Measurements from ENCODE around the gene RPS6KB1.
"Not testable (repeated sequence)": the region's sequence is repeated elsewhere in the genome, so short reads cannot be mapped to it uniquely, and the experiment has no call there.

RPS6KB1 gene

GRCh38 chr17:59892924-59893675, at the start of gene RPS6KB1, which contains the start of gene TUBD1:
TSS of gene RPS6KB1 (plus strand) at chr17:59893121. CDS start at chr17:59893185, 64 bp downstream.
TSS of gene TUBD1 (minus strand) at chr17:59892943. CDS start at chr17:59891002, 1,941 bp downstream.
- DNase-seq = peak; percentile 99

GRCh38 chr17:59844884-59845594, 47.9 kb upstream of the RPS6KB1 start:
- DNase-seq = peak; percentile 16

- DNase-seq = peak; percentile 88
These were observed 47.1 kb upstream of the RPS6KB1 start for GRCh38 chr17:59845595-59846393.

DNA sequence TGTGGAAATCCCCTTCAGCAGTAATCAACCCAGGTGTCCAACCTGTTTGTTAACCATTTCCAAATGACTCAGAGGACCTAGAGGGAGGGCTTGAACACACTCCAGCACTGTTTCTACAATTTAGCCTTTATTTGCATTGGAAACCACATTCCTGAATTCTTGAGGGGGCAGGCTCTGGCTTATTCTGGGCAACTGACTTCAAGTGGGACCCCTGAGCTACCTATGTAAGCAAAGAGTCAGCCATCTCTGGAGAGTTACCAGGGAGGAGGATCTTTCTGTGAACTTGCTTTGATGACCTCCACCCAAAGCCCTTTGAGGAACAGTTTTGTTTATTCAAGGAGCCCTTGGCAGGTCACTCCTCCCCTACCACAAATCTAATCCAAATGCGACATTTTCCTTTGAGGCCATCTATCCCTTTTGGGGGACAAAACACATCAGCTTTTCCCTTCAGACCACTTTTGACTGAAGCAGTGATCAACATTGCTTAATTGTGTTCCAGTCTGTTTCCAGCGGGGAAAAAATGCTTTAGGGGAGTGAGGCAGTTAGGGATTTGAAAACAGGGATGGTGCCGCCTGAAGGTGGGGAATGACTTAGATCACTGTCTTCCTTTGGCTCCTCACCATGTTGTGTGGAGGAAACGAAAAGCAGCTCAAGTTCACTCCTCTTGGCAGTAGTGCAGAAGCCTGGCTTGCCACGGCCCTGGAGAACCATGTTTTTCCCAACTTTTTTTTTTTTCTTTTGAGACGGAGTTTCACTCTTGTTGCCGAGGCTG, 46.3 kb upstream of the RPS6KB1 start:
- DNase-seq = no peak

GRCh38 chr17:59848385-59848668, 44.6 kb upstream of the RPS6KB1 start:
- DNase-seq = no peak

DNA sequence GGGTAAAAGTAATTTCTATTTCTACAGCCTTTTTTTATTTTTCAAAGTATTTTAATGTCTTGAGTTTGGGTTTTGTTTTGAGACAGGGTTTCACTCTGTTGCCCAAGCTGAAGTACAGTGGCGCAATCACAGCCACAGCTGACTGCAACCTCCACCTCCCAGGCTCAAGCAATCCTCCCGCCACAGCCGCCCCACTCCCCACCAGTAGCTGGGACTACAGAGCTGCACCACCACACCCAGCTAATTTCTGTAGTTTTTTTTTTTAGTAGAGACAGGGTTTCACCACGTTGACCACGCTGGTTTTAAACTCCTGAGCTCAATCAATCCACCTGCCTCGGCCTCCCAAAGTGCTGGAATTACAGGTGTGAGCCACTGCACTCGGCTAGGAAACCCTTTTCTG, 44.1 kb upstream of the RPS6KB1 start:
- no peak for DNase-seq

DNA sequence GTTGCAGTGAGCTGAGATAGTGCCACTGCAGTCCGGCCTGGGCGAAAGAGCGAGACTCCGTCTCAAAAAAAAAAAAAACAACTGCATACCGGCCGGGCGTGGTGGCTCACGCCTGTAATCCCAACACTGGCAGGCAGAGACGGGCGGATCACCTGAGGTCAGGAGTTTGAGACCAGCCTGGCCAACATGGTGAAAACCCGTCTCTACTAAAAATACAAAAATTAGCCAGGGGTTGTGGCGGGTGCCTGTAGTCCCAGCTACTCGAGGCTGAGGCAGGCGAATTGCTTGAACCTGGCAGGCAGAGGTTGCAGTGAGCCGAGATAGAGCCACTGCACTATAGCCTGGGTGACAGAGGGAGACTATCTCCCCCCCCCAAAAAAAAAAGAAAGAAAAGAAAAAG, 42.6 kb upstream of the RPS6KB1 start:
- not testable (repeated sequence) for DNase-seq

DNA sequence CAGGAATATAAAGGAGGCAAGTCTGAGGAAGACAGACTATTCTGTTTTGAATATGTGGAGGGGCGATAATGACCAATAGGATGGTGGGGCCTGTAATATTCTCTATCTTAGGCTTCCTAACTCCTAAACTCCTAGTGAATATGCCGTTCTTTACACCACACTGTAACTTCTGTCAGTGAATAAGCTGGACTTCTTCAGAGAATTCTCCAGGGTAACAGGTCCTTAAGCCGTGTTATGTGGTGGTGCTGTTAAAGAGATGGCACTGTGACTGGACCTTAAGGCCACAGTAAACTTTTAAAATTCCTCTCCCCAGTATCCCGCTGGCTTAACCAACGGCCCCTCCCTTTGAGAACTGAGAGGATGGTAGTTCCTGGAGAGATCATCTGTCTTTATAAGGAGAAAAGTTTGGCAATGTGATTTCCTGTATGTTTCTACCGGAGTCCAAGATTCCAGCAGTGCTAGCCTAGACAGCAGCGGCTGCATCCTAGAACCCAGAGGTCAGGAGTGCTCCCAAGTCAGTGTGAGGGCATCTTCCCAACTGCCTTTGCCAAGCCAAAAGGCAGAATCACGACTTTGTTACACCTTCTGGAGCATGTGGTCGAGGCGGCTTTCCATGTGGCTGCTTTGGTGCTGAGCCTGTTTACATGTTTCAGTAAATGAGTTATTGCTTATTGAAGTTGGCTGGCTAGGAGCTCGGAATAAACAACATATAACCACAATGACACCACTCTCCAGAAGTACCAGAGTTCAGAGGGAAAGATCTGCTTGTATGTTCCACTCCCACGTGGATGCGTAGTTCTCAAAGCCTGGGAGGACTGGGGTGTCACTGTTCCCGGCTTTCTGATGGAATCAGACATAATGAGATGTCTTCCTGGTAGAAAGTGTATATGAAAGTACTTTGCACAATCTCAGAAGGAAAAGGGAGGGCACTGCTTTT, 41.2 kb upstream of the RPS6KB1 start:
- no peak for DNase-seq

DNA sequence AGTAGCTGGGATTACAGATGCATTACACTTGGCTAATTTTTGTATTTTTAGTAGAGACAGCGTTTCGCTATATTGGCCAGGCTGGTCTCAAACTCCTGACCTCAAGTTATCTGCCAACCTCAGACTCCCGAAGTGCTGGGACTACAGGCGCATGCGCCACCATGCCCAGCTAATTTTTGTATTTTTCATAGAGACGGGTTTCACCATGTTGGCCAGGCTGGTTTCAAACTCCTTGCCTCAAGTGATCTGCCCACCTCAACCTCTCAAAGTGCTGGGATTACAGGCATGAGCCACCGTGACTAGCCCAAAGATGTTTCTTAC, 40.1 kb upstream of the RPS6KB1 start:
- DNase-seq = not testable (repeated sequence)

GRCh38 chr17:59853168-59853918, 39.6 kb upstream of the RPS6KB1 start:
- peak; percentile 45 for DNase-seq

- not testable (repeated sequence) for DNase-seq
These were observed 38.8 kb upstream of the RPS6KB1 start for GRCh38 chr17:59853919-59854729.

DNA sequence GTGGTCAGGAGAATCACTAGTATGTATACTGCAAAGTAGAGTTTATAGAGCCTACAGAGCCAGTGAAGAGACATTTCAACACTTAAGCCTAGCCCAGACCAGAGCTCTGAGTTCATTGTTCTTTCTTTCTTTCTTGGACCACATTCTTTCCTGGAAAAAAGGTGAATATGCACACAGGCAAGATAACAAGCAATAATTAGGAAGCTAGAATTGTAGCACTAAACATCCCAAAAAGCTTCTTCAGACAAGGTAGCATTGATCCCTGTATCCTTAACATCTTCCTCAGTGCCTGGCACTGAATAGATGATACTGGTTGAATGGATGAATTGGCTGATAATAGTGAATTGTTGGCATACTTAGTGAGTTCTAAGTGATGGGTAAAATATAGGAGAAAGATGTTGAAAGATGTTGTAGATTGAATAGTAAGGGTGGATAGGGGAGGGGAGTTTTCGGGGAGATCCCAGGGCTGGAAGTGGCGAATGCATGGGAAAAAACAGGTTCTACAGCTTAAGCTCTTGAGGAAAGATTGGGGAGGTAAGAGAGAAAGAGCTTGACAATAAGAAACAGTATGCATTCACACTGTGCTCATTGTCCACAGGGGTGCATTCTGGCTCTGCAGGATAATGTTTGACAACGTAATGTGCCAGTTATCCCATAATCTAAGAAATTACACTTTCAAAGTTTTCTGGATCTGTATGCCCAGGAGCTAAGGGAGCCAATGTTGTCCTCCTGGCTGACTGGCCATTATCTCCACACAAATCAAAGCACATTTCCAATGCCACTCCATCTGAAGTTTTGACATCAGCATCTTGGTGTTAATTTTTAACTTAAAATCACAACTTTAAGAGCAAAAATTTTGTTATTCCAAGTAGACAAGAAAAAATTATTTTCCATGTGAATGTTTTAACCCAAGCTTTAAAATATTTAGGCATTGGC, 35.8 kb upstream of the RPS6KB1 start:
- DNase-seq = no peak

DNA sequence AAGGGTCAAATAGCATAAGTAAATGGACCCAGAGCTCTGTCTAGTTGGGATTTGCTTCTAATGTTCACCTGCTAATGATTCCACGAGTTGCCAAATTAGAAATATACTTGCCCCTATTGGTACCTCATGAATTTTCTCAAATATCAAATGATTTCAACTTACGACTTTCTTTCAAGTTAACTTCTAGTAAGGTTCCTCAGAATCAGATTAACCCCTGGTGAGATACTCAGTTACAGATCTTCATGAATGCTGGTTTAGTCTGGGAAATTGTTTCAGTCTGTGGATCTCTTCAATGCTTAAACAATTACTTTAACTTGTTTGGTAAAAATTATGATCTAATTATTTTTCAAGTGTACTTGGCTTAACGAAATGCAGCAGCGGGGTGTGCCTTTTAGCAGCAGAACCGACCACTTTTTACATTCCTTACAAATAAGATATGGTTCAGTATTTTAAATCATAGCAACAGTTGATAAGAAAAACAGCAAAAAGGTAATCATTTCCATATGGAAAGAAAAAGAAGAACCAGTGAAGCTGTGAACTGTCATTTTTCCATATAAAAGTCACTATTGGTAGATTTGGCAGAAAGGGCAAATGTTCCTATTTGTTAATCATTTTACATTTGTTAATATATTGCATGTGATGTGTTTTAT, 34.6 kb upstream of the RPS6KB1 start:
- DNase-seq = no peak

GRCh38 chr17:59858932-59859331, 34.0 kb upstream of the RPS6KB1 start:
- DNase-seq = no peak

DNA sequence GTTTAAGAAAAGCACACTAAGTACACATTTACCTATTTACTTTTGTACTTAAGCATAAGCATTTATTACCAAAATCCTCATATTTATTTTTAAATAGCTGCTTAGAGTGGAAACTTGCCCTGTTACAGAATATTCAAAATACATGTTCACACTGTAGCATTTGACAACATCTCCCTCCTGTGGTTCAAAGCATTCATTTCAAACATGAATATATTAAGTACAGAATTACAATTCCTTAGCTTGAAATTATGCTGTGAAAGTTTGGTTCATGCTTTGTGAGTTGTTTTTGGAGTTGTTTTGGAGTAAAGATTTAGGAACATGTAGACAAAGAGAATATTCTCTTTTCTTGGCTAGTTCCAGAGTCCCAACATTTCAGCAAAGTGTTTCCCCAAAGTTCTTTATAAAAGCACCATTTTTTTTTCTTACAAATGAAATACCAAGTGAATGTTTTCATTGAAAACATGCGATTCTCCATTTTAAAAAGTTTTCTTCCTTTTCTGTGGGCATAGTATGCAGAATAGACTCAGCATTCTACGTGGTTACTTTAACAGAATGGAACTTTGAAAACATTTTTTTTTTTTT, 33.4 kb upstream of the RPS6KB1 start:
- DNase-seq = peak; percentile 9

GRCh38 chr17:59863616-59864015, 29.3 kb upstream of the RPS6KB1 start:
- DNase-seq = no peak

GRCh38 chr17:59869941-59870218, 23.0 kb upstream of the RPS6KB1 start:
- DNase-seq = no peak

DNA sequence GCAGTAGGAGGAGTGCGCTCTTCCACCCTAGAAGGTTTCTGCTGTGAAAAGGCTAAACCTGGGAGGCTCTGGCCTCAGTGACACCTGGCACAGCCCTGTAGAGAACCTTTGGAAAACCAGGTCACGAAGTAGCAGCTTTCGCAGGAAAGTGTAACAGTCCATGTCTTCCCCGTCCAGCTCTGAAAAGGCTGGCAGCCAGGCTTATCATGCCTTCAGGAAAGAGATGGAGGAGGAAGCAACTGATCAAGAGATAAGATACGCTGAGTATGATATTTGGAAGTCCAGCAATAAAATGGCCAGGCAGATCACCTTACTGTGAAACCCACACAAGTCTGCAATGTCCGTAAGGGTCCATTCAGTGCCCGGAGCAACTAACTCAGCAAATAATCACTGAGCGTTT, 22.4 kb upstream of the RPS6KB1 start:
- DNase-seq = no peak
